Measurements from ENCODE around the gene SEL1L3. TPM values are rescaled to one million over a fixed set of nuclear protein-coding genes. Genes with fewer than 3 reads are reported as not detected.

SEL1L3 gene
- total RNA-seq, 1 donor from 2014 or later = 100 TPM

DNA sequence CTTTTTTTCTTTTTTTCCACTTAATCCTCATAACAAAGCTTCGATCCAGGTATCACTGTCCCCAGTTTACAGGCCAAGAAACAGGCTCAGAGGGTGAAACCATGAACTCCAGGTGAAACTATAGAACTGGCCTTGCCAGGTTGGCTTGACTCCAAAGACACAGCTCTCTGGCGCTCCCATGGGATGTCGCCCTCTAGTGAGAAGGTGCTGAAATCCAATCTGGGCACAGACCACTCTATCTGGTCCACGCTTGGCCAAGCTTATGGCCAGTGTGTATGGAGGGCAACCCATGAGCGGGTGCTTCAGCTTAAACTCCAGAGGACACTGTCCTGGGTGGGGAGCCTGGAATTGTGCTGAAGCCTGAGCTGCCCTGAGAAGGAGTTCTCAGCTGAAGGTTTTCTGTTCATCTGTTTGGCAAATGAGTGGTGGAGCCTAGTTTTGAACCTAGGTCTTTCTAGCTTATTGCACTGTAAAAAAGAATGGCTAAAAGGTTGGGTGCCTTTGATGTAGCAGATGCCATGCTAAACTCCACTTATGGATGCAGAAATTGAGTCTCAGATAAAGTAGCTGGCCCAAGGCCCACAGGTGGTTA lies 70.5 kb downstream of the SEL1L3 start:
- no peak for DNase-seq (ENCODE audit: low spot score)

DNA sequence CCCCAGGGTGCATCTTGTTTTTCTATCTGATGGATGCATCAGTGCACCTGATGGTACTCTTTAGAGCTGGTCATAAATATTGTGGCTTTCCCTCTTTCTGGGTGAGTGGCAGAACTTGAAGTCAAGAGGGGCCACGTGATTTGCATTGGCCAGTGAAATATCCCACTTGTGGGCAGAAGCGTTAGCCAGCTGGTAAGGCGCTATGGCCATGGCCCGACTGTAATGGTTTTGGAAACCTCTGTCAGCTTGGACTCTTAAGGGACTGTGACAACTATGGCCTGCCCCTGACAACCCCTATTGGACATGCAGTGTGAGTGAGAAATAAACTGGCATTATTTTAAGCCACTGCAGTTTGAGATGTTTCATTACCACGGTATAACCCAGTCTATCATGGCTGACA lies 72.8 kb downstream of the SEL1L3 start:
- DNase-seq (ENCODE audit: low spot score) = no peak

DNA sequence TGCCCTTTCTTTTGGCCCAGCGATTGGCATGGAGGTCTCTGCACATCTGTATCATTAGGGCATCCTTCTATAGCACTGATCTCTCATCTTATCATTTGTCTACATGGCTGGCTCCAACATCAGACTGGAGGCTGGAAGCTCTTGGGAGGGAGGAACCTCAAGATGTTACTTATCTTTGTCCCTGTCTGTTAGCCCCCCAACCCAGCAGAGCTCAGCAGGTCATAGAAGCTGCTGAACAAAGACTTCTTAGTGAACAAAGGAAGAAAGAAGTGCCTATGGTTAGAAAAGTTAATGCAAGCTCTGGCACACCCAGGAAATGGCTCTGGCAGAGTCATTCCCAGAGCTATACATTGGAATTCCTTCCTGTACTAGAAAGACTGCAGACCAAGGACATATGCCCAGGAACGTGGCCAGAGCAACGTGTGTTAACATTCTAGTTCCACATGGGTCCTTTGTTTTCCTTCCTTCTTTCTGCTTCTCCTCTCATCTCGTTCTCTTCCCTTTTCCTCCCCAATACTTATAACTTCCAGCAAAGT lies 74.0 kb downstream of the SEL1L3 start:
- no peak for DNase-seq (ENCODE audit: low spot score)

DNA sequence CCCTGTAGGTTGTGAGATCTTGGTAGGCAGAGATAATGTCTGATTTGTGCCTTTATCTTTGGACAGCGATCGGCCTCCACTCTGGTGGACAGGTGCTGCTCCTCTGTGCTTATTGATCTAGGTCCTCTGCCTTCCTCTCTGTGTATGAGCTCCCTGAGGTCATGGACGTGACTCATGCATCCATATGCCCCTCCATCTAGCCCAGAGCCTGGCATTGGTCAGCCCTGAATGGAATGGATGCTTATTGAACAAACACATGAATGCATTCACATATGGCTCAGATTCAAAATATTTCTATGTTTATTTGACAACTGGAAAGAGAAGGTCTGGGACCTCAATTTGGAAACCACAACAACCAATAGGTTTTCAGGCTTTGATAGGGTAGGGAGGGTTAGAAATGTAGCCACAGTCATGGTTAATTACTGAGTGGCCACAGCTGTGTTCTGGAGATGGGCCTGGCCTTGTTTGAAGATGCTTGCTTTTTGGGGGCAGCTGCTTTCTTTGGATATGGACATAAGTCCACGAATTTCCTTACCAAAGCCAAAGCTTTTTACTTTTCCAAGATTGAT lies 76.2 kb downstream of the SEL1L3 start:
- DNase-seq (ENCODE audit: low spot score) = no peak

DNA sequence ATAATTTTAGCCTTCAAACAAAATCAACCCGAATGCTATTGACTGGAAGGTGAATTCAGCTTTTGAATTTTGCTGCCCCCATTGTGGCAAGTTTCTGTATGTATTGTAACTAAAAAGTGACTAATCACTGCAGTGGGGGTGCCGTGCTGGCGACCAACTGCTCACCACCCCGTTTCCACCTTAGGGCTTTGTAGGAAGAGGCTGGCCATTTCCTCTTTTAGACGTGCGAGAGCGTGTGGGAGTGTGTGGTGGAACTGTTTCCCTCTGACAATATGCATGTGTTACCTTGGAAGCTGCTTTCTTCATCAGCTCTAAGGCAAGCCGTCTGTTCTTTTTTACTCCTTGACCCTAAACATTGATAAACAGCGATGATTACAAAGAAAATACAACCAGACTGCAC lies 78.8 kb downstream of the SEL1L3 start:
- no peak for DNase-seq (ENCODE audit: low spot score)

DNA sequence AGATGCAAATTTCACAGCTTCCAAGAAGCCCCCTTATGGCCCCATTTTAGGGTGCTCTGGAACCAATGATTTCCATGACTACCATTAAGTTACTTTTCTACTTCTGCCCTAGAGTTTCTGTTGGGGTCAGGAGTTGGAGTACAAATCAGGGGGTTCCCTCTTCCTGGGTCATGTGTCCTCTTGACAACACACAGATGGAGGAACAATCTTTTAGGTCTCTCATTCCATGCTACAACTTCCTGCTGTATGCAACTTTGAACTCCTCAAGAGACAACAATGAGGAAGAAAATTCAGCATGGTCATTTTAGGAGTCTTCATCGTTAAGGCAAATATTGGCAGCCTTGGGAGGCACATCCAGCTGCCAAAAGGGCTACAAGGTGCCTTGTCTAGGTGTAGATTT lies 79.7 kb downstream of the SEL1L3 start:
- DNase-seq (ENCODE audit: low spot score) = no peak

DNA sequence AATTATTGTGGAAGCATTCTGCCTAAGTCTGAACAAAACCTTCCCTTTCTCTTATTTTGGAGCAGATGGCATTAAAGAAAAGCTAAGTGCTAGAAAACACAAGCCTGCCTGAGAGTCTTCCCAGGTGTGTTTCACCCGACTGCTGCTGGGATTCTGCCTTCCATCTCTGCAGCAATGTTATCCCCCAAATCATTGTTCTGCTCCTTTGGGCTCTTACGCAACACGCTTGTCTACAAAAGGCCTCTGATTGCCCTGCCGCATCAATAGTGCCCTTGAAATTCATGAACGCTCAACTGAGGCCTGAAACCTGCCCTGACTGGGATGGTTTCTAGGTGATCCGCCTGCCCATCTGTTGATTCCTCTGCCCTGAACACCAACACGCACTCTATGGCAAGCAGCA lies 80.3 kb downstream of the SEL1L3 start:
- no peak for DNase-seq (ENCODE audit: low spot score)

DNA sequence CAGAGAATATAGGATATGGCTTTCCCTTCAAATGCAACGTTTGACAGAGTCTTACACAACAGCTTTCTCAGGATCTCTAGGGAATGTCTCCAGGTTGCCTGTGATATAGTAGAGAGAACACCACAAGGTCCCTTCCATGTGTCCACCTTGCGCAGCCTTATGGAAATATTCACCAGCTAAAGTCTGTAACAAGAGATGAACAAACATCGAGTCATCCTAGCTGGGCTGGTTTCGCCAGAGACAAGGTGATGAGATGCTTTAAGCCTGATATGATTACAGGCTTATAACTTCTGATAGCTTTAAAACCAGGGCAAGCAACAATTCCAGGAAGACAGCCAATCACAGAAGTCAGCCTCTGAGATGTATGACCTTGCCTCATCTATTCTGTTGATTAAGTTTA lies 83.8 kb downstream of the SEL1L3 start:
- no peak for DNase-seq (ENCODE audit: low spot score)

DNA sequence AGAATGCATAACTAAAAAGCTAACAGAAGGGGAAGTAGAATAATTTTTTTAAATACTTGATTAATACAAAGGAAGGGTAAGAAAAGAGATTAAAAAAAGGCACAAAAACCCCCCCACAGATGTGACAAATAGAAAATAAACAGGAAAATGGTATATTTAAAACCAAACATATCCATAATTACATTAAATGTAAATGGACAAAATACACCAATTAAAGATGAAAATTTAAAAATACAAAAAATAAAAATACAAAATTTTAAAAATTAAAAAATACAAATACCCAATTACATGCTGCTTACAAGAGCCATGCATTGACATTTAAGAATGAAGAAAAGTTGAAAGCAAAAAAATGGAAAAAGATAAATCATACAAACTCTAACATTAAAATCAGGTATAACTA lies 86.0 kb downstream of the SEL1L3 start:
- no peak for DNase-seq (ENCODE audit: low spot score)

DNA sequence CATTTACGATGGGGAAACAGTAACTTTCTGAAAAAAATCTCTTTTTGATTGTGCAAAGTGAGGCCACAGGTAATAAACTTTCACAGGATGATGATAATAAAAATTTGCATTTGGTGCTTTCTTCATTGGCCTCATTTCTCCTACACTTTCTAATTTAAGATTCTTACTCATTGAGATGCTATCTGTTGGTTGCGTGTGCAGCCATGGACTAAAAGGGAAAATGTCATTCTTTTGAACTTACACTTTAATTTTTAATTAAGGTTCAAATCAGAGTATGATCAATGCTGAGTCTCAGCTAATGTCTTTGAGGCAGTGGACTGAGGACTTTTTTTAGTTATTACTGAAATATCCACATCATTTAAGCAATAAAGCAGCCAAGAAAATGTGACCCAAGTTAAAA lies 87.6 kb downstream of the SEL1L3 start:
- no peak for DNase-seq (ENCODE audit: low spot score)

DNA sequence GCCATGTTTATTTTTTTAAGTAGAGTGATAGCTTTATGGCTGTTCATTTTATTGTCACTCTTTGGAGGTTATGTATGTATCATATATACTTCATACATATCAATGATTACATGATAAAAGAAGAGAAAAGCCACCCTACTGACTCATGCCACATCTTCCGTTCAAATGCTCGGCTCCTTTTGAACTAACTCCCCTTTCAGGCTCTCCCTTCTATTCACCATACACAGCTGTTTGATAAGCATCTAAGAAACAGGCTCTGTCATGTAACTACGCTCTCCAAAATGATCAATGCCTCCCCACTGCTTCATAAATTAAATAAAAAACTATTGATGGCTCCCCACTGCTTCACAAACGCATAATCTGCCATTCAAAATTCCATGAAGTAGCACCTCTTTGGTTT lies 89.4 kb downstream of the SEL1L3 start:
- DNase-seq (ENCODE audit: low spot score) = no peak

DNA sequence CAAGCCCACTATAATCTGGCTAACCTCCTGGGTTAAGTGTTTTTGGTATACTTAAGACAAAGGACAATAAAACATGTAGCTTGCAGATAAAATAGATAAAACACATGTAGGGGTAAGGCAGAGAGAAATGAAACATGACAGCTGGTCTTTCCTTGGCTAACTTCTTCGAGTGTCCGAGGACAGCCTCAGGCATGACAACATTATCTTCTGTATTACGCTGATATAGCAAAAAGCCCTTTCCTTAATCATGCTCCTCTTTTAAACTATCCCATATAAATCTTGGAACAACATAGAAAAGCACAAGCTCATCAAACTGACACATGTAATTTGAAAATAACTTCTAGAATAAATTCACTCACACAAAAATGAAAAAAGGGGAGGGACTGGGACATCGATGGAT lies 91.1 kb downstream of the SEL1L3 start:
- no peak for DNase-seq (ENCODE audit: low spot score)

DNA sequence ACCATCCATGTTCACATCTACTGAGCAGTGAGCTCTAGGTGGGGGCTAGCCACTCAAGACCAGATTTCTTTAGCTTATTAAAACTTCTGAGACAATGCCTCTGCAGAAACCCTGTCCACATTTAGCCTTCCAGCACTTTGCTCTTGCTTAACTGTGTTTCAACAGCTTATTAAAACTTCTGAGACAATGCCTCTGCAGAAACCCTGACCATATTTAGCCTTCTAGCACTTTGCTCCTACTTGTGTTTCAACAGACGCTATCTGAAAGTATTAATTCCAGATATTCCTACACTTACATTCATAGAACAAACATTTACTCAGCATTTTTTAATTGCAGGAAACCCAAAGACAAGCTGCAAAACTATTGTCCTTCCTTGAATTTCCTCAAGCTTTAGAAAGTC lies 91.9 kb downstream of the SEL1L3 start:
- DNase-seq (ENCODE audit: low spot score) = no peak

DNA sequence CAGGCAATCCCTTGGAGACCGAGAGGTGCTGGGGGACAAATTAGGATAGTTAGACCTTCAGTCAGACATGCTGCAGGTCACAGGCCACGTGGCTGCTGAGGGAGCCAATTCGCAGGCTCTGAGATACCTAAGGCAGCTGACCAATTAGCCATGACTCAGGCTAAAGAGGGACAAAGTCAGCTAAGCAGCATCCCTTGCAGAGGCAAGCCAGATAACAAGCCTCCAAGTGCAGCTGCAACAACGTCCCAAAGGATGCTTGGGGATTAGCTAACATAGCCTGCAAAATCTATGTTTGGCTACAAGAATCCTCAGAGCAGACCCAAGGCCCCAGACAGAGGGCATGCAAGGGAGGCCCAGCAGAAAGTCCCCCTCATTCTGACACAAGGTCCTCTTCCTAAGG lies 93.5 kb downstream of the SEL1L3 start:
- no peak for DNase-seq (ENCODE audit: low spot score)

DNA sequence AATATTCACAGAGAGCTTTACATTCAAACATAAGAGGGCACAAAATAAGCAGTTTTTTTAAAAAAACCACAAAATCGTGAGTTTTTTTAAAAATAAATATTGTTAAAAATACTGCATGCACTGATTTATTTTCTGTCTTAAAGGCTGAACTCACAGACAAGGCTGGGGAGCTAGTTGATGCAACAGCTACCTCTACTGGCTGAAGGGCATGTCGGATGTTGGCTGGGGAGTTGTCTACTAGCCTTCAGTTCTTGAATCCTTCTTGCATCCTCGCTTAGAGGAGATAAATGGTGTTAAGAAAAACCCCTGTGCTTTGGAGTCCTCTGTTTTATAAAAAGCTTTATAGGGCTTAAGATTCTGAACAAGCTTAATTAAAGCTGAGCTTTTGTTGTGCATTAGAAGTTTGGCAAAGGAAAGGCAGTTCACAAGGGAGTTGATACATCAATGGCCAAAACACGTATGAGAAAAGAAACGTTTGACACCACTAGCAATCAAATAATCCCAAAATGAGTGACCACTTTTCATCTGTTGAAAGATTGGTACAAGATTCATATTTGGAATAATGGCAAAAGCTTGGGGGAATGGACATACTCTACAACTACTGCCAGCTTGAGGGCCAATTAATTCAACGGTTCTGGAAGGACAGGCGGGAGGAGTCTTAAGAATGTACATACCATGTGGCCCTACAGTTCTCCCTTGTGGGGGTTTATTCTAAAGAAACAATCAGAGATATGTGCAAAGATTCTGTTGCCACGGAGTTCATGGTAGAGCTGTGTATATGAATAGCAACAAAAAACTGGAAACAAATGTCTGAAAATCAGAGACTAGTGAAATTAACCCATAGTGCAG lies 94.7 kb downstream of the SEL1L3 start:
- peak; percentile 54 for DNase-seq (ENCODE audit: low spot score)

DNA sequence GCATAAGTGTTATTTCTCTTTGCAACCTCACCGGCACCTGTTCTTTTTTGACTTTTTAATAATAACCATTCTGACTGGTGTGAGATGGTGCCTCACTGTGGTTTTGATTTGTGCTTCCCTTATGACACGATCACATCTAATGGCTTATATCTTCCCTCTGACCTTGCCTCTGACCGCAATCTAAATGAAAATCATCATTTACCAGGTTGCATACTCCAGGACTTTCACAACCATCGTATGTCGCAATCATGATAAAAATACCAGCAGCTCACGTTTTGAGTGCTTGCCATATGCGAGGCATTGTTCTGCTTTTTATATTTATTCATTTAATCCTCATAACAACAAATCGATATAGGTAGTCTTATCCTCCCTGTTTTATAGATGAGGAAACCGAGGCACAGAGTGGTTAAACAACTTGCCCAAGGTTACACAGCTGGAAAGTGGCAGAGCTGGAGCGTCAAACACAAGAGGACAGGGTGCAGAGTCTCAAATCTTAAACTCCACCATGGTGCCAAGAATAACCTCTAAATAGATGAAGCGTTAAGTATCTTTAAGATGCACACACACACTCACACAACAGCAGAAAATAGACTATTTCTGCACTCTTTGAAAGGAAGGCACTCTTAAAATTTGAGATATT lies 102.2 kb downstream of the SEL1L3 start:
- no peak for DNase-seq (ENCODE audit: low spot score)

DNA sequence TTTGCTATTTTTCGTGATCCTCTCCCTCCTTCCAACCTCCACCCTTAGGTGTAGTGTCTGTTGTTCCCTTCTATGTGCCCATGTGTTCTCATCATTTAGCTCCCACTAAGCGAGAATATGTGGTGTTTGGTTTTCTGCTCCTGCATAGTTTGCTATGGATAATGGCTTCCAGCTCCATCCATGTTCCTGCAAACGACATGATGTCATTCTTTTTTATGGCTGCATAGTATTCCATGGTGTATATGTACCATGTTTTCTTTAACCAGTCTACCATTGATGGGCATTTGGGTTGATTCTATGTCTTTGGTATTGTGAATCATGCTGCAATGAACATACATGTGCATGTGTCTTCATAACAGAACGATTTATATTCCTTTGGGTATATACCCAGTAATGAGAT lies 102.7 kb downstream of the SEL1L3 start:
- no peak for DNase-seq (ENCODE audit: low spot score)

DNA sequence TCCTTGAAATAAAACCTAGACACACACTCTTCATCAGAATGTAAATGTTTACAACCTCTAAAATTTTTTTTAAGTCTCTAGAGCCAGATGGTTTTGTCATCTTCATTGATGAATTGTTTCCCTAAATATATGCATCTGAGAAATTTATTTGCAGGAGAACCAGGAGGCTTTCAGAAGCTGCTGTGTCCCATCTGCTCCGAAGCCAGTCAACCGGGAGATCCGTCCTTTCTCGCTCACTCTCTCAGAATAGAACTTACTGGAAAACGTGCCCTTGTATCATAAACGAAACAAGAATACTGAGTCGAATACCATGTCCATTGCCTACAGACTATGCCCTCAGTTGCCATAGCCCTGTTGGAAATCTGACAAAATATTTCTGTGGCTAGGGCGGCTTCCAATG lies 103.7 kb downstream of the SEL1L3 start:
- no peak for DNase-seq (ENCODE audit: low spot score)

DNA sequence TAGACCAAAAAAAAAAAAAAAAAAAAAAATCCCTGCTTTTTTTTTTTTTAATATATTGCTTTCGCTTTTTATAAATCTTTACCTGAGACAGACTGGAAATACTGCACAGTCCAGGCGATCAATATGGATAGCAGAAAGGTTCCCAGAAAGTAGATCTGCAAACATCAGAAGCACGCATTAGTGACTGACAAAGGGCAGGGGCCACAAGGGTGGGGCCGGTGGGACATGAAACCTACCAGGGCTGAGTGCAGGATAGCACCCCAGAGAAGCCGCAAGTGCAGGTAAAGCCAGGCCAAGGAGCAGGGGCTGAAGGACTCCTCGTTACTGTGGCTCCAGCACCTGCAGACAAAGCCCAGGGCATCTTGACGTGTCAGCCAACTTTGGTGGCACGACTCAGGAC lies 105.3 kb downstream of the SEL1L3 start:
- no peak for DNase-seq (ENCODE audit: low spot score)

DNA sequence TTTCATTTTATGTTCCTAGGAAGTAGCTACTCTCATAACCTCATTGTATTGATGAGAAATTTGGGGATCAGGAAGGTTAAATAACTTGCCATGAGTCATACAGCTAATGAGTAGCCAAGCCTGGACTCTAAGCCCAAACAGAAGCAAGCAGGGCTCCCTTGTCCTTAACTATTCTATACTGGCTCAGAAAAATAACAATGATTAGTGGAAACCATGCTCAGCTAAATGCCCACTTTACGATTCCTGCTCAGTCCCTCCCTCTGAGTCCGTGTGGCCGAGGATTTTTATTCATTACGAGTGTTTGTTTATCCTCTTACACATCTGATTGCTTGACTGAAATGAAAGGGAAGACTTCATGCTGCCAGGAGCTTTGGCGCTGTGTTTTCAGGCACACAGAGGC lies 106.3 kb downstream of the SEL1L3 start:
- DNase-seq (ENCODE audit: low spot score) = no peak

DNA sequence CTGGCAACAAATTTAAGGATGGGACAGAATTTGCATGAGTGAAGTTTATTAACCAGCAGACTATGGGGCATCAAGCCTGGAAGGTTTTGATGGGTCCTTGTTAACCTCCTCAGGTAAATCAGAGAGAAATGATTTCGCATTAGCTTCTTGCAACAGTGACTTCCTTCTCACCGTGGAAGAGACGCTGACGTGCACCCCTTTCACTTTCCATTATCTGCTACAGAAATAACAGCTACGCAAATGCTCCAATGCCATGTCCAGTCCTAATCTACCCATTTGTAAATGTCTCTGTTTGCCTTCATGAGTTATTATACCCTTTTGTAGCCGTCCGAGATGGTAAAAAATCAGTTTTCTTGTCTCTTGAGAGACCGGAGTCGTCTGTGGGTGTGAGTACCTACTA lies 106.9 kb downstream of the SEL1L3 start:
- no peak for DNase-seq (ENCODE audit: low spot score)

DNA sequence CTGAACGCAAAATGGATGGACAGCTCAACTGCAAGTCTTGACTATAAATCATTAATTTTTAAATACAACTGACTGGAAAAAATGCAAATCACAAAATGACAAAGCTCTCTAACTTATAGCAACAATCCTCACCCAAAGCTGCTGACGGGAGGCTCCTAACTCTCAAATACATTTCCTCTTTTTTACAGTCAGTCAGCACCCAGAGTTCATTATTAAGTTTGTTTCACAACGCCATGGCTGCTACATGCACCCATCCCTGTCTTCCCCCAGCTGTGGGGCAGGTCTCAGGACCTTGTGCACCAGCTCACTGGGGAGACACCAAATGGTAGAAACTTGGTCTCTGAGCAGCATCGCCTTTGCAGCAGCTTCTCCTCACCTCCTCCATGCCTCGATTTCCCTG lies 109.5 kb downstream of the SEL1L3 start:
- DNase-seq (ENCODE audit: low spot score) = no peak

DNA sequence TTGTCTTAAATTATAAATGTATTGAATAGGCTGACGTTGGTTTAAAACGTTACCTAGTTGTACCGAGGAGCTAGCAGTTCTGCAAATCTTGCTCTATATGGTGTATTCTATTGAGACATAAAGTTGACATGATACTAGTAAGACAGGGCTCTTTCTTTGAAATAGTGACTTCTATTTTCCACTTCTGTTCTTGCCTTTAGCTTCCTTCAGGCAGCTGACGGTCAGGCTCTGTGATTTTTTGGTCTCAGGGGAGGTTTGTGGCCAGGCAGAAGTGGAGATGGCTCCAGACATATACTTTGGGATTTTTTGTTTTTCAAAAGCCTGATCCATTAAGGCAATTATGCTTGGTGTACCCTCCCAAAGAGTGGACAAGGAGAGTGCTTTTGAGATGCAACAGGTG lies 111.9 kb downstream of the SEL1L3 start:
- no peak for DNase-seq (ENCODE audit: low spot score)

Measured in ureter (tissue), 1 donor.